ENCODE data around the gene BCAT1.

The BCAT1 gene, protein sequence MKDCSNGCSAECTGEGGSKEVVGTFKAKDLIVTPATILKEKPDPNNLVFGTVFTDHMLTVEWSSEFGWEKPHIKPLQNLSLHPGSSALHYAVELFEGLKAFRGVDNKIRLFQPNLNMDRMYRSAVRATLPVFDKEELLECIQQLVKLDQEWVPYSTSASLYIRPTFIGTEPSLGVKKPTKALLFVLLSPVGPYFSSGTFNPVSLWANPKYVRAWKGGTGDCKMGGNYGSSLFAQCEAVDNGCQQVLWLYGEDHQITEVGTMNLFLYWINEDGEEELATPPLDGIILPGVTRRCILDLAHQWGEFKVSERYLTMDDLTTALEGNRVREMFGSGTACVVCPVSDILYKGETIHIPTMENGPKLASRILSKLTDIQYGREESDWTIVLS

DNA sequence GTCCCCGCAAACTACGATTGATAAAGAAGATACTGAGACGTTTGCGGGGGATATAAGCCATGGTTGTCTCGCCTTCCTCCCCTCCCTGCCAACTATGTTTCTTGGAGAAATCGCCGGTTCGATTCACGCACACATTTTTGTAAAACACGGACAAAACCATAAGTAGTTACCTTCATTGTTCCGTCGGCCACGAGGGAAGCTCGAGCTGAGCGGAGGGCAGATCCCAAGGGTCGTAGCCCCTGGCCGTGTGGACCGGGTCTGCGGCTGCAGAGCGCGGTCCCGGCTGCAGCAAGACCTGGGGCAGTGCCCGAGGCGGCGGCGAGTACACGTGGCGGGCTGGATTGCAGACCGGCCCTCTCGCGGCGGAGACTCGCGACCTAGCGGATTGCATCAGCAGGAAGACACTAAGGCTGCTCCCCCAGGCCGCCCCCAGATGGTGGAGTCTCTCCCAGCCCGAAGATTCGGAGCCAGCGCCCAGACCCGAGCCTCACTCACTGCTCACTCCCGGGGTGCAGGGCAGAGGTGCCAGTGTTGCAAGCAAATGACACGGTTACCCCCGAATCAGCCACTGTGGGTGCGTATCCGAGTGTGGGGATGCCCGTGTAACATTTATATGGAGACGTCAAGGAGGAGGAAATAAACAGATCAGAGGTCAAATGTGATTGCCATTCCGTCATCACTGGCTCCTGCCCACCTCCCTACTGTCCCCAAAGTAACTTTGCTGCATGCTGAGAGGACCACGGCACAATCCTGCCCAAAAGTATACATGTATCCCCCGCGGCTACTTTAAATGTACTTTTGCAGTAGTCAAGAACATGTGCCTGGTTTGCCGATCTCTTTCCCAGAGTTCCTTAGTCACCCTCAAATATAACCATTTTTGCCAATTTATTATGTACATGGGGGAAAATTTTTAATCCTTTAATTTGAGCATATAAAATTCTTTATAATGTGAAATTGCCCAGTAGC, at the start of gene BCAT1:
BCAT1 (minus strand) TSS at position 345 of the 966 bp plus-strand sequence; CDS start at position 176, 169 bp downstream.
- no peak for DNase-seq (ENCODE audit: low spot score)

DNA sequence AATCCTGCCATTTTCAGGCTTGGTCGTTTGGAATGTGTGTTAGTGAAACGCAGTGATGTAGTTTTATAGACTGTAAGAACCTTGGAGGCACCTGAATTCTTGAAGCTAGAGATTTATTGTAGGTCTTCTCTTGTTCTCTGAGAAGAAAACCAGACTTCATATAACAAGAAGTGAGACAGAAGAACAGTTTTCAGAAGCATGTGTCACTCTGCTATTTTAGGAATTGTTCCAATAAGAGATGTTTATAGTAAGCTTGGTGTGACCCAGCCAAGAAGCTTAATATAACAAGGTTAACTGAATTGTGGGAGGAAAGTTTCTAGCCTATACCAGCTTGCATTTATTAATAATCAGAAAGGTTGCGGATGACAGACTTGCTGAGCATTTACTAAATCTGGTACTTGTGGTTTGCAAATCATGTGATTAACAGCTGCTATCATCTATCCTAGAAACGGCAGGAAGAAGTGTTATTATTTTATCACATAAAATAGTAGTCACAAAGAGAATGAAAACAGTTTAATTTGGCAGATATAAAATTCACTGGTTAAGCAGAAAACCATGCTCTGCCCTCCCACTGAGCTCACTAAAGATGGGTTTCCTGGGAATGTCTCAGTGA, 49.2 kb upstream of the BCAT1 start:
- no peak for DNase-seq (ENCODE audit: low spot score)

GRCh38 chr12:24997496-24997895, 48.6 kb upstream of the BCAT1 start:
- DNase-seq (ENCODE audit: low spot score): no peak

- no peak for DNase-seq (ENCODE audit: low spot score)
Measured at GRCh38 chr12:24996820-24997219, 47.9 kb upstream of the BCAT1 start.

GRCh38 chr12:24996102-24996797, 47.3 kb upstream of the BCAT1 start:
- DNase-seq (ENCODE audit: low spot score): no peak

GRCh38 chr12:24993793-24994192, 44.9 kb upstream of the BCAT1 start:
- DNase-seq (ENCODE audit: low spot score): no peak

- DNase-seq (ENCODE audit: low spot score): peak; percentile 69
Measured at GRCh38 chr12:24991209-24992049, 42.5 kb upstream of the BCAT1 start.

DNA sequence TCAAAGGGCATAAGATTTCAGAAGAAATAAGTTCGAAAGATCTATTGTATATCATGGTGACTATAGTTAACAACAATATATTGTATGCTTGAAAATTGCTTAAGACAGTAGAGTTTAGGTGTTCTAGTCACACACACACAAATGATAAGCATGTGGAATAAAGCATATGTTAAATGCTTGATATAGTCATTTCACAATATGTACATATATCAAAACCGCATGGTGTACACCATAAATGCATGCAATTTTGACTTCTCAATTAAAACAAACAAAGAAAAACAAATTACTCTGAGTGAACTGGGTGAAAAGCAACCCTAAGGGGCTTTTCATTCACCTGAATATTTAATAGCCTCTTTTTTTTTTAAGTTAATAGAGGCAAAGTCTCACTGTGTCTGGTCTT, 40.3 kb upstream of the BCAT1 start:
- no peak for DNase-seq (ENCODE audit: low spot score)

- DNase-seq (ENCODE audit: low spot score): no peak
Measured at GRCh38 chr12:24982250-24982649, 33.3 kb upstream of the BCAT1 start.

GRCh38 chr12:24979976-24980730, 31.3 kb upstream of the BCAT1 start:
- DNase-seq (ENCODE audit: low spot score): no peak

DNA sequence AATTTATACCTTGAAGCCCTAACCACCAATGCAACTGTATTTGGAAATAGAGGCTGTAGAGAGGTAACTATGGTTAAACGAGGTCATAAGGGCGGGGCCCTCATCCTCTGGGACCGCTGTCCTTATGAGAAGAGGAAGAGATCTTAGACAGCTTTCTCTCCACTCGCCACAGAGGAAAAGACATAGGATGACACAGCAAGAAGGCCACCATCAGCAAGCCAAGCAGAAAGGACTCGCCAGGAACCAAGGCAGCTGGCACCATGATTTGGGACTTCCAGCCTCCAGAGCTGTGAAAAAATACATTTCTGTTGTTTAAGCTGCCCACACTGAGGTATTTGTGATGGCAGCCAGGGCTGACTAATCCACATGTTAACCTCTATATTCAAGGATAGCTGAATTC, 30.4 kb upstream of the BCAT1 start:
- no peak for DNase-seq (ENCODE audit: low spot score)

GRCh38 chr12:24977711-24978110, 28.8 kb upstream of the BCAT1 start:
- no peak for DNase-seq (ENCODE audit: low spot score)

DNA sequence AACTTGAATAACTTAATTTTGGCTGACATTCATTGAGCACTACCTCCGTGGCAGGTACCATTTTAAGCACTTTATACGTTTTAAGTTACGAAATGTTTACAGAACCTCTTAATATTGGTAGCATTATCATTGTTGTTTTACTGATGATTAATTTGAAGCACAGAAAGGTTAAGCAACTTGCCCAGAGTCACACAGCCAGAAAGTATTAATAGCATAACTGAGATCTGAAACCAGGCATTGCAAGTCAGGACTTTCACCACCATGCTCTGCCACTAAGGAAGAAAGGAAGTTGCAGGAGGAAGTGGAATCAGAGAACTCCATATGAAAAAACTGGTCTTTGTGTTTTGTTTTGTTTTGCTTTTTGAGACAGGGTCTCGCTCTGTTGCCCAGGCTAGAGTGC, 28.2 kb upstream of the BCAT1 start:
- no peak for DNase-seq (ENCODE audit: low spot score)

GRCh38 chr12:24975425-24975824, 26.5 kb upstream of the BCAT1 start:
- DNase-seq (ENCODE audit: low spot score): no peak

DNA sequence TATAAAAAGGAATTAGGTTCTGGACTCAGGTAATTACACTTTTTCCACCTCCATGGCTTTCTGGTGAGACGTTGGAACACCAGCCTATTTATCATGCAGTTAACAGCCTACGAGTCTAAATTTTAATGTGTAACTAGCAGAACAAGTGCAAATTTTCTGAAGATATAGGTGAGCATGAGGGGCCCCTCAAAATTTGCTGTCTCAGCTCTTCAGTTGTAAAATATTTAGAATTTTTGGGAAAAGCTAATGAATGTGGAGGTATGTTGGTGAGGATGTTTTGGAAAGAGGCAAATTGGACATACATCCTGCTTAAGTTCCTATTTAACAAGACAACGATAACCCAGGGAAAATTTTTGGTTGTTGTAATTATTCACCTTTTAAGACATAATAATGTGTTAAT, 25.3 kb upstream of the BCAT1 start:
- no peak for DNase-seq (ENCODE audit: low spot score)

DNA sequence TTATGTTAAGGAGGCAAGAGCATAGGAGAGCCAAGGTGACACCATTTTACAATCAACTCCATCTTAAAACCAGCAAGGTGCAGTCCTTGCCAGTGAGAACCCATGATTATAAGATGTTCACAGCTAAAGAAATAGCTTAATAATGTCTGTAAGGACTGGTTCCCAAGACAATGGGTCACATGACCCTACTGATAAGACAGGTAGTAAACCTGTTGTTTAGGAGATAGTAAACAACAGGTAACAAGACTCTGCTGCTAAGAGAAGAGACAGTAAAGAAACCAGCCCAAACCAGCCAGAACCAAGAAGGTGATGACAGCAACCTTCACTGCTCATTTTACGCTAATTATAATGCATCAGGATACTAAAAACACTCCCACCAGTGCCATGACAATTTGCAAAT, 23.2 kb upstream of the BCAT1 start:
- no peak for DNase-seq (ENCODE audit: low spot score)

- no peak for DNase-seq (ENCODE audit: low spot score)
Measured at GRCh38 chr12:24970177-24970576, 21.3 kb upstream of the BCAT1 start.

DNA sequence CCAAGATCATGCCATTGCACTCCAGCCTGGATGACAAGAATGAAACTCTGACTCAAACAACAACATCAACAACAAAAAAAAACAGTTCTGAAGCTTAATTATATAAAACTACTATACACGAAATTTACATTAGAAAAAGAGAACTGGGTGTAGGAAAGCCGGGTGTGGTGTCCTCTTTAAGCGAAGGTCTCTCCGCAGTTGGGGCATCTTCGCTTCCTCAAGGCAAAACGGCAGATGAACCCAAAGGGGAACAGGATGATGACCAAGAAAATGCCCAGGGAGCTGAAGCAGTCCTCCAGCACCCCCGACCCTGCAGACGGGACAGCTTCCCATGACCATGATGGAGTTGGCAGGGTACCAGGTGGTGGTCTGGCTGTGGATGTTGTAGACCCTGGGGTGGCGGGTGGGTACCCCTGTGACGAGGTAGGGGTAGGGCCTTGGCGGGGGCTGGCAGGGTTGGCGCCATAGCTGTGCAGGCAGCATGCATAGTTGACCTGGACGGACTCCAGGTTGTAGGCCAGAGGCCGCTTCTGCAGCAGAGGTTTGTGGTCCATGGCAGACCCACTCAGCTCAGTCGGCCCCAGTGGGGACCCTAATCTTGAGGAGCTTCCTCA, 18.2 kb upstream of the BCAT1 start:
- no peak for DNase-seq (ENCODE audit: low spot score)

DNA sequence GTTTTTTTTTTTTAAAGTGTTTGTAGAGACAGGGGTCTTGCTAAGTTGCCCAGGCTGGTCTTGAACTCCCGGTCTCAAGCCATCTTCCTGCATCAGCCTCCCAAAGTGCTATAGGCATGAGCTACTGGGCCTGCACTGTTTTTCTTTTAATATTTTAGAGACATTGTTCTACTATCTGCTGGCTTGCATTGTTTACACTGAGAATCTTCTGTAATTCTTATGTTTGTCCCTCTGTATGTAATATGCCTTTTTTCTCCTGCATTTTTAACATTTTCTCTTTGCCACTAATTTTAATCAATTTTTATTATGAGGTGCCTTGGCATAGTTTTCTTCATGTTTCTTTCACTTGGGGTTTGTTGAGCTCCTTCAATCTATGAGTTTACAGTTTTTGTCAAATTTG, 15.4 kb upstream of the BCAT1 start:
- no peak for DNase-seq (ENCODE audit: low spot score)
